HG03442 (cell line): ENCODE results near the gene OR1F1.
"Not testable (repeated sequence)": the region's sequence is repeated elsewhere in the genome, so short reads cannot be mapped to it uniquely, and the experiment has no call there.

Source experiments
- ATAC-seq: cut with Tn5 transposase; IDR thresholded peaks from one replicate; pipeline ENCODE4 v1.9.1; 2021; ENCODE audit warnings: mild to moderate bottlenecking, moderate library complexity; ENCODE audit not compliant: unreplicated experiment

OR1F1 gene

GRCh38 chr16:3187798-3188674 lies at the start of gene OR1F1:
Gene OR1F1, plus strand, starts transcription at chr16:3188204.
- no peak for ATAC-seq

GRCh38 chr16:3138342-3138741 lies 49.7 kb upstream of the OR1F1 start:
- ATAC-seq, result no peak

- ATAC-seq, result no peak
These were observed 49.1 kb upstream of the OR1F1 start for GRCh38 chr16:3138823-3139426.

GRCh38 chr16:3139561-3139960 lies 48.4 kb upstream of the OR1F1 start:
- not testable (repeated sequence) for ATAC-seq

GRCh38 chr16:3140603-3141427 lies 47.2 kb upstream of the OR1F1 start:
- no peak for ATAC-seq

- no peak for ATAC-seq
These were observed 46.2 kb upstream of the OR1F1 start for GRCh38 chr16:3141781-3142311.

GRCh38 chr16:3142327-3142726 lies 45.7 kb upstream of the OR1F1 start:
- ATAC-seq, result no peak

- no peak for ATAC-seq
These were observed 45.2 kb upstream of the OR1F1 start for GRCh38 chr16:3142770-3143169.

- no peak for ATAC-seq
These were observed 44.8 kb upstream of the OR1F1 start for GRCh38 chr16:3143189-3143588.

- ATAC-seq, result no peak
These were observed 44.2 kb upstream of the OR1F1 start for GRCh38 chr16:3143598-3144320.

- ATAC-seq, result no peak
These were observed 43.6 kb upstream of the OR1F1 start for GRCh38 chr16:3144321-3144983.

- no peak for ATAC-seq
These were observed 42.9 kb upstream of the OR1F1 start for GRCh38 chr16:3145151-3145550.

GRCh38 chr16:3145660-3146059 lies 42.3 kb upstream of the OR1F1 start:
- no peak for ATAC-seq

GRCh38 chr16:3147046-3147756 lies 40.8 kb upstream of the OR1F1 start:
- no peak for ATAC-seq

GRCh38 chr16:3147757-3148104 lies 40.3 kb upstream of the OR1F1 start:
- no peak for ATAC-seq

GRCh38 chr16:3148256-3149192 lies 39.5 kb upstream of the OR1F1 start:
- no peak for ATAC-seq

- ATAC-seq, result no peak
These were observed 38.8 kb upstream of the OR1F1 start for GRCh38 chr16:3149193-3149530.

- ATAC-seq, result peak; percentile 1
These were observed 38.2 kb upstream of the OR1F1 start for GRCh38 chr16:3149630-3150345.
